Right lobe of liver (tissue), 4 donors: ENCODE data around the gene CFAP43.

ENCODE experiments used
- CTCF ChIP-seq, 4 donors: fragments of 200-600 bp in 3 of 4; fragments of 450-650 bp in 1 of 4; IDR thresholded peaks; one replicate each; pipeline versions ENCODE4 v1.5.1 to v1.8.0; 2016 to 2022; ENCODE audit warnings: antibody characterized with exemption in 4 of 4, mild to moderate bottlenecking in 2 of 4
- POLR2A ChIP-seq: fragments of 450-650 bp; IDR thresholded peaks from one replicate; pipeline ENCODE4 v1.6.1; 2017; ENCODE audit warnings: antibody characterized with exemption, mild to moderate bottlenecking
- donor health status: DM: no; HTN: no; CAD: no.
- donor health status: DM: no; HTN: no; CAD: no.
- donor health status: DM: no; HTN: yes; CAD: no.

- TF ChIP-seq CTCF (IDR thresholded peaks at IDR 0.05) (no peak), POLR2A (no peak)
Observed at GRCh38 chr10:104268405-104268712, 36.2 kb upstream of the CFAP43 start.
